DMS53 (cell line): ENCODE results near the gene MAST4.
"Not testable (repeated sequence)": the region's sequence is repeated elsewhere in the genome, so short reads cannot be mapped to it uniquely, and the experiment has no call there.

ENCODE experiments used
- DNase-seq: peaks from one replicate; lab custom pipeline; 2025; lab: John Stamatoyannopoulos, UW

The MAST4 gene

DNA sequence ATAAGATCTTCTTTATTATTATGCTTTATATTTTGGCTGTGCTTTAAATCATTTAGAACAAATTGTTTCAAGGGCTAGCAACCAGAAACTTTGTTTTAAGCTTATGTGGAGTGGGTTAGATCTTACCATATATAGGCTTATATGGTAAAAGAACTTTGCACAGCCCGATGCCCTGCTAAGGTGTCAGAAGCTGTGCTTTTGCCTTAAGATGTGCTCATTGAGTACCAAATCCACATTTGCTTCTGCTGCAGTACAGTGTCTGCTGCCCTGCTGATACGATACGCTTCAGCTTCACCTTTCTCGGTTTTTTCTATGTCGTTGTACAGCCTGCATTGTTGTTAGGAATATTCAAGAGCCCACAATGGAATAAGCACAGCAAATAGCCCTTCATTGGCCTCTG lies 565.6 kb downstream of the MAST4 start:
- no peak for DNase-seq

DNA sequence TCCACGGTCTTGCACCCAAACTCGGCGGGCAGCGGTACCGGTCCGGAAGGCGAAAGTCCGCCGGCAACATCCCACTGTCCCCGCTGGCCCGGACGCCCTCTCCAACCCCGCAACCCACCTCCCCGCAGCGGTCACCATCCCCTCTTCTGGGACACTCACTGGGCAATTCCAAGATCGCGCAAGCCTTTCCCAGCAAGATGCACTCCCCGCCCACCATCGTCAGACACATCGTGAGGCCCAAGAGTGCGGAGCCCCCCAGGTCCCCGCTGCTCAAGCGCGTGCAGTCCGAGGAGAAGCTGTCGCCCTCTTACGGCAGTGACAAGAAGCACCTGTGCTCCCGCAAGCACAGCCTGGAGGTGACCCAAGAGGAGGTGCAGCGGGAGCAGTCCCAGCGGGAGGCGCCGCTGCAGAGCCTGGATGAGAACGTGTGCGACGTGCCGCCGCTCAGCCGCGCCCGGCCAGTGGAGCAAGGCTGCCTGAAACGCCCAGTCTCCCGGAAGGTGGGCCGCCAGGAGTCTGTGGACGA lies 567.1 kb downstream of the MAST4 start:
- DNase-seq: no peak

DNA sequence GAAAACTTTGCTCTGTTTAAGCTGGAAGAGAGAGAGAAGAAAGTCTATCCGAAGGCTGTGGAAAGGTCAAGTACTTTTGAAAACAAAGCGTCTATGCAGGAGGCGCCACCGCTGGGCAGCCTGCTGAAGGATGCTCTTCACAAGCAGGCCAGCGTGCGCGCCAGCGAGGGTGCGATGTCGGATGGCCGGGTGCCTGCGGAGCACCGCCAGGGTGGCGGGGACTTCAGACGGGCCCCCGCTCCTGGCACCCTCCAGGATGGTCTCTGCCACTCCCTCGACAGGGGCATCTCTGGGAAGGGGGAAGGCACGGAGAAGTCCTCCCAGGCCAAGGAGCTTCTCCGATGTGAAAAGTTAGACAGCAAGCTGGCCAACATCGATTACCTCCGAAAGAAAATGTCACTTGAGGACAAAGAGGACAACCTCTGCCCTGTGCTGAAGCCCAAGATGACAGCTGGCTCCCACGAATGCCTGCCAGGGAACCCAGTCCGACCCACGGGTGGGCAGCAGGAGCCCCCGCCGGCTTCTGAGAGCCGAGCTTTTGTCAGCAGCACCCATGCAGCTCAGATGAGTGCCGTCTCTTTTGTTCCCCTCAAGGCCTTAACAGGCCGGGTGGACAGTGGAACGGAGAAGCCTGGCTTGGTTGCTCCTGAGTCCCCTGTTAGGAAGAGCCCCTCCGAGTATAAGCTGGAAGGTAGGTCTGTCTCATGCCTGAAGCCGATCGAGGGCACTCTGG lies 567.8 kb downstream of the MAST4 start:
- DNase-seq: no peak

DNA sequence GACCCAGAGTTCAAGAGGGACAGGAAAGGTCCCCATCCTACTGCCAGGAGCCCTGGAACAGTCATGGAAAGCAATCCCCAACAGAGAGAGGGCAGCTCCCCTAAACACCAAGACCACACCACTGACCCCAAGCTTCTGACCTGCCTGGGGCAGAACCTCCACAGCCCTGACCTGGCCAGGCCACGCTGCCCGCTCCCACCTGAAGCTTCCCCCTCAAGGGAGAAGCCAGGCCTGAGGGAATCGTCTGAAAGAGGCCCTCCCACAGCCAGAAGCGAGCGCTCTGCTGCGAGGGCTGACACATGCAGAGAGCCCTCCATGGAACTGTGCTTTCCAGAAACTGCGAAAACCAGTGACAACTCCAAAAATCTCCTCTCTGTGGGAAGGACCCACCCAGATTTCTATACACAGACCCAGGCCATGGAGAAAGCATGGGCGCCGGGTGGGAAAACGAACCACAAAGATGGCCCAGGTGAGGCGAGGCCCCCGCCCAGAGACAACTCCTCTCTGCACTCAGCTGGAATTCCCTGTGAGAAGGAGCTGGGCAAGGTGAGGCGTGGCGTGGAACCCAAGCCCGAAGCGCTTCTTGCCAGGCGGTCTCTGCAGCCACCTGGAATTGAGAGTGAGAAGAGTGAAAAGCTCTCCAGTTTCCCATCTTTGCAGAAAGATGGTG lies 568.8 kb downstream of the MAST4 start:
- DNase-seq: no peak

DNA sequence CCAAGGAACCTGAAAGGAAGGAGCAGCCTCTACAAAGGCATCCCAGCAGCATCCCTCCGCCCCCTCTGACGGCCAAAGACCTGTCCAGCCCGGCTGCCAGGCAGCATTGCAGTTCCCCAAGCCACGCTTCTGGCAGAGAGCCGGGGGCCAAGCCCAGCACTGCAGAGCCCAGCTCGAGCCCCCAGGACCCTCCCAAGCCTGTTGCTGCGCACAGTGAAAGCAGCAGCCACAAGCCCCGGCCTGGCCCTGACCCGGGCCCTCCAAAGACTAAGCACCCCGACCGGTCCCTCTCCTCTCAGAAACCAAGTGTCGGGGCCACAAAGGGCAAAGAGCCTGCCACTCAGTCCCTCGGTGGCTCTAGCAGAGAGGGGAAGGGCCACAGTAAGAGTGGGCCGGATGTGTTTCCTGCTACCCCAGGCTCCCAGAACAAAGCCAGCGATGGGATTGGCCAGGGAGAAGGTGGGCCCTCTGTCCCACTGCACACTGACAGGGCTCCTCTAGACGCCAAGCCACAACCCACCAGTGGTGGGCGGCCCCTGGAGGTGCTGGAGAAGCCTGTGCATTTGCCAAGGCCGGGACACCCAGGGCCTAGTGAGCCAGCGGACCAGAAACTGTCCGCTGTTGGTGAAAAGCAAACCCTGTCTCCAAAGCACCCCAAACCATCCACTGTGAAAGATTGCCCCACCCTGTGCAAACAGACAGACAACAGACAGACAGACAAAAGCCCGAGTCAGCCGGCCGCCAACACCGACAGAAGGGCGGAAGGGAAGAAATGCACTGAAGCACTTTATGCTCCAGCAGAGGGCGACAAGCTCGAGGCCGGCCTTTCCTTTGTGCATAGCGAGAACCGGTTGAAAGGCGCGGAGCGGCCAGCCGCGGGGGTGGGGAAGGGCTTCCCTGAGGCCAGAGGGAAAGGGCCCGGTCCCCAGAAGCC lies 569.6 kb downstream of the MAST4 start:
- DNase-seq: peak; percentile 10

DNA sequence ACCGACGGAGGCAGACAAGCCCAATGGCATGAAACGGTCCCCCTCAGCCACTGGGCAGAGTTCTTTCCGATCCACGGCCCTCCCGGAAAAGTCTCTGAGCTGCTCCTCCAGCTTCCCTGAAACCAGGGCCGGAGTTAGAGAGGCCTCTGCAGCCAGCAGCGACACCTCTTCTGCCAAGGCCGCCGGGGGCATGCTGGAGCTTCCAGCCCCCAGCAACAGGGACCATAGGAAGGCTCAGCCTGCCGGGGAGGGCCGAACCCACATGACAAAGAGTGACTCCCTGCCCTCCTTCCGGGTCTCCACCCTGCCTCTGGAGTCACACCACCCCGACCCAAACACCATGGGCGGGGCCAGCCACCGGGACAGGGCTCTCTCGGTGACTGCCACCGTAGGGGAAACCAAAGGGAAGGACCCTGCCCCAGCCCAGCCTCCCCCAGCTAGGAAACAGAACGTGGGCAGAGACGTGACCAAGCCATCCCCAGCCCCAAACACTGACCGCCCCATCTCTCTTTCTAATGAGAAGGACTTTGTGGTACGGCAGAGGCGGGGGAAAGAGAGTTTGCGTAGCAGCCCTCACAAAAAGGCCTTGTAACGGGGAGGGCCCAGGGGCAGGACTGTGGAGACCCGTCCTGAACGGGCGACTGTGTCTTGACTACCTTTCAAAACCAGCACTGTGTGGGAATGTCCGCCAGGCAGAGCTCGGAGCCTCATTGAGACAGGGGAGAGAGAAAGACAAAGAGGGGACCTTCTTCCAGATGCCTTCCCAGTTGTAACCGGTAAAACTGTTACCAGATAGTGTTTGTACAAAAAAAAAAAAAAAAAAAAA lies 570.5 kb downstream of the MAST4 start:
- DNase-seq: no peak

DNA sequence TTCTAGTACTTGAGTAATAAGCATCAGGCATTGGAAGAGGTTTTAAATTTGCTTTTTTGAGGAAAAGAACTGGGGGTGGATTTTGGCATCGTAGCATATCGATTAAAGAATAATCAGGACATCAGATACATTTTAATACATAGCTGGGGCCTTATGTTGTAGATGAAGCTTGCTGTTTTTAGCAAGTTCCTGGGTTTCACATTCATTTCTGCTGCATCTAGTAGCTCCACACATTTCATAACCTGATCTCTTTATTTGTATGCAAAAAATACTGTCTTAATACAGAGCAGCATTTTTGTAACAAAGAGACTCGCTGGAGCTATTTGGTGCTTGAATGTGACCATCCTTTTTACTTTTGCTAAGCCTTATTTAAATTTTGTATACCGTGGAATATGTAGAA lies 571.9 kb downstream of the MAST4 start:
- DNase-seq: no peak

DNA sequence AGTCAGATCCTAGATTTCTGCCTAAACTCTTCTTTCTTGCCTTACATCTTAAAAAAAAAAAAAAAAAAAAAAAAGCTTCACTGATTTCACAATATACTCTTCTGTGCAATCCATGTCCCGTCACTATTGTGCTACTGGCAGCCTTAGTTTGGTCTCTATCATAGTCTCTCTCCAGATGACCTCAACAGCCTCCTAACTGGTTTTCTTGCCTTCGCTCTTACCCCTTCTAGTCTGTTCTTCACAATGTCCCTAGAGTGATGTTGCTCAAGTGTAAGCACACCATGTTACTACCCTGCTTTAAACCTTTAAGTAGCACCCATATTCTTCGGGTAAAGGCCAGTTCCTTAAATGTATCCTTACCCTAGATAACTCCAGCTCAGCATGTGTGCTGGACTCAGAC lies 574.6 kb downstream of the MAST4 start:
- DNase-seq: no peak

DNA sequence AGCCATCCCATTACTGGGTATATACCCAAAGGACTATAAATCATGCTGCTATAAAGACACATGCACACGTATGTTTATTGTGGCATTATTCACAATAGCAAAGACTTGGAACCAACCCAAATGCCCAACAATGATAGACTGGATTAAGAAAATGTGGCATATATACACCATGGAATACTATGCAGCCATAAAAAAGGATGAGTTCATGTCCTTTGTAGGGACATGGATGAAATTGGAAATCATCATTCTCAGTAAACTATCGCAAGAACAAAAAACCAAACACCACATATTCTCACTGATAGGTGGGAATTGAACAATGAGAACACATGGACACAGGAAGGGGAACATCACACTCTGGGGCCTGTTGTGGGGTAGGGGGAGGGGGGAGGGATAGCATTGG lies 577.2 kb downstream of the MAST4 start:
- not testable (repeated sequence) for DNase-seq

DNA sequence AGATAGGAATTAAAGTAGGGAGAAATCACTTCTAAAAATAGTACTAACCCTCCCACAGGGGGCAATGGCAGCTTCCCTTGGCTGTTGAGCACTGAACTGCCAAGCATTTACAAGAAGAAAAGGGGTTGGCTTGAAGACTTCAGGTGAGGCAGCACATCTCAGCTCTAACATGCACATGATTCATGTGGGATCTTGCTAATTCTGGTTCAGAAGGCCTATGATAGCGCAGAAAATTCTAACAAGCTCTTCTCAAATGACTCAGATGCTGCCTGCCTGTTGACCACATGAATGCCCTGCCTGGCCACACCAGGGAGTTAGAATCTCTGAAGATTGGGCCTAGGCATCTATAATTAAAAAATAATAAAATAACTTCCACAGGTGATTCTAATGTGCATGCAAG lies 577.8 kb downstream of the MAST4 start:
- DNase-seq: no peak

DNA sequence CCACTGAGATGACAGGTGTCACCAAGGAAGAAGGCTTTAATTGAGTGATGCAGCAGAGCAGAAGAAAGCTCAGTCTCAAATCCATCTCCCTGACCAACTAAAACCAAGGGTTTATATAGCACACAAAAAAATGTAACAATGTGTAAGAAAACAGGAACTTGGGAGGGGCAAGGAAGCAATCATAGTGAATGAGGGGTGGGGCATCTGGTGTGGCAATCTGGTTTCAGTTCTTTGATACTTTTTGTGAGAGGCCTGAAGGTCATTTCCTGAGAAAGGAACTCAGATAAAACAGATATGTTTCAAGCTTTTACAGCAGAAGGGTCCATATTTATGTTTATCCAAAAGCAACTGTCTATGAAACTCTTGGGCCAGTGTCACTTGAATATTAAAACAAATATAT lies 580.7 kb downstream of the MAST4 start:
- DNase-seq: no peak

DNA sequence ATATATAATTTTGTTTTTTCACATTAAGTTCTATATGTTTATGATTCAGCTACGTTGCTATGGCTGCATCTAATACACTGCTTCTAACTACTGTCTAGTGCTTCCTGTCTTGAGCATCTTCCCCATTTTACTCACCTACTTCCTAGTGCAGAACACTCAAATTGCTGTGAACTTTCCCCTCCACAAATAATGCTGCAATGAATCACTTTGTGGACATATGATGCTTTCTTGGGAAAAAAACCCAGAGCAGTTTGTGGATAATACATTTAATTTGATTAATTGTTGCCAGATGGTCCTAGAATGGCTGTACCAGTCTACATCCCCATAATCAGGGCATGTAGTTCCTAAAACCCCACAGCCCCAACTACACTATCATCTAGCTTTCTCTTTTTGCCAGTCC lies 581.9 kb downstream of the MAST4 start:
- no peak for DNase-seq

DNA sequence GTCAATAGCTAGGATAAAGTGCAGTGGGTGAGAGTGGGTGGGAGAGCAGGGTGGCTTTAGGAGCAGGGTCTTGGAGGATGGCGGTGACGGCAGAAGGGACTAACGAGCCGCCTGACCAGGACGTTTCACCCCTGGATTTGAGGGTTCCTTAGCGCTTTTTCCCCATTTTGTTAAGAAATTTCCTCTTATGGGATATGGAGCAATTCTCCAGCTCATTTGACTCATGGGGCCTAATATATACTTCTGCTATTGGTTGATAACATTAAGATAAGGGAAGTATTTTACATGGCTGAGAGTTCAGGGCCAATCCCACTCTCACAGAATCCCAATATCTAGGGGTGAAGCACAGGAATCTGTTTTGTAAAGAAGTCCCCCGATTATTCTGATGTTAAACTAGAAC lies 582.8 kb downstream of the MAST4 start:
- no peak for DNase-seq

DNA sequence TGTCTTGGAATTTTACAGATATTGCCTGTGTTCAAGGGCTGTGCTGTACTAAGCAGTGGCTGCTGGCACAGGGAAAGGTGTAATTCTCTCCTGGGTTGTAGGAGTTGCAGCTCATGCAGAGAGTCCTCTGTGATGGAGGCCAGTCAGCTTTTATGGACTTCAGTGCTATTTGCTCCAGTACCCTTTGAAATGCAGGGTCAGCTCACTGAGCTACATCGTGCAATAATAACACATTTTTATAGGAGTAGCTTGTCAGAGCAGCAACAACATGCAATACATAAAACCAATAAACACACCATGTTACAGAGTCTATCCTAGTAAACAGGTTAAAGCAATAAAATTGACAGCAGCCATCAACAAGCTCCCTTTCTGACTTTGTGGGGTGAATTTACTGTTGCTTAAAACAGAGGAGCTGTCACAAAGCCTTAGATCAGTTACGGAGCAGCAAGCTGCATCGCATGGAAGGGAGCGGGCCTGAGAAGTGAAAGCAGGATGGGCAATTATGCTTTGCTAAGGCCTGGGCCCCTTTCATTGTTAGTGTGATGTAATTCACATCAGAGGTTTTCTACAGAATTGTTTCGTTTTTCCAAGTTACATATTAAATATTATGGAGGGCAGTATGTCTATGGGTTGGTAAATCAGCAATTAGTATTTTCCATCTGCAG lies 583.6 kb downstream of the MAST4 start:
- DNase-seq: no peak

DNA sequence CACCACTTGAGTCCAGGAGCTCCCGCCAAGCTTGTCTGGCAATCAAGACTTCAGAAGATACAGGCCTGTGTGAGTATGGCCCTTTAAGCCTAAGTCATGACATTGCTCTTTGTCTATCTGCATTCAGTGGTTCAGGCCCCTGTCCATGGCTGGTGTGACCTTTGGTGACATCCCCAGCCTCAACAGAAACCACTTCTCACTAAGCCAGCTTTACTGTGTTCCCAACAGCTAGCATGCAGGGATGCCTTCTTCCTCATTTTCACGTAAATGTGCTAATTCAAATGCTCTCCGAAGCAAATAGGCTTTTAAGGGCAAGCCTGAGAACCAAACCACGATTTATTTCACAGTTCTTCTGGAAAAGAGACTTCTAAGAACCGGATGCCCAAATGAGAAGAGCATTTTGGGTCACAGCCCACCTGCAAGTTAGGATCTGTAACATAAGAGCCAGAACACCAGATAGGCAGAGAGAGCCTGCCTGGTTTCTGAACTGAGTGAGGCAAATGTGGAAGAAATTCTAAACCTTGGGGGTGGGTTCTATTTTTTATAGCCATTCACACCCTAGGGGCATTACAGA lies 585.5 kb downstream of the MAST4 start:
- DNase-seq: no peak

DNA sequence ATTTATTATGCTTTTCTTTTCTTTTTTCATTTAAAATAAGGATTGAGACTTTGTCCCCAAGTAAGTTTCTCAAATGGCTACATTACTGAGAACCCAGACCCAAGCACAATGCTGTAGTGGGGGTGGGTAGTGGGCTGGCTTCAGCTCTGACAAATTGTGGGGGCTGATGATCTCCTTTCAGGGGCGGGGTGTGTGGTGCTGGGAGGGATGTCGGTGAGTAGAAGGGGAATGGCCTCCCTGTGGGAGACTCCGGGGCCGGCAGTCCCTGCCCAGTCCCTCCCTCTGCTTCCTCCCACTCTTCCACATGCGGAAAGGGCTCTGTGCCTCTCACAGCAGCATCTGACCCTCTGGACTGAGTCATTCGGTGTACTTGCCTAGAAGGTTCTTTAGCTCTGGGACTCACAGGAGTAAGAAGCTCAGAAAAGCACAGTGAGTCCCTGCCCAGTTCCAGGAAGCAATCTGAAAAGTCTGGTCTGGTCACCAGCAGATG lies 586.2 kb downstream of the MAST4 start:
- no peak for DNase-seq

DNA sequence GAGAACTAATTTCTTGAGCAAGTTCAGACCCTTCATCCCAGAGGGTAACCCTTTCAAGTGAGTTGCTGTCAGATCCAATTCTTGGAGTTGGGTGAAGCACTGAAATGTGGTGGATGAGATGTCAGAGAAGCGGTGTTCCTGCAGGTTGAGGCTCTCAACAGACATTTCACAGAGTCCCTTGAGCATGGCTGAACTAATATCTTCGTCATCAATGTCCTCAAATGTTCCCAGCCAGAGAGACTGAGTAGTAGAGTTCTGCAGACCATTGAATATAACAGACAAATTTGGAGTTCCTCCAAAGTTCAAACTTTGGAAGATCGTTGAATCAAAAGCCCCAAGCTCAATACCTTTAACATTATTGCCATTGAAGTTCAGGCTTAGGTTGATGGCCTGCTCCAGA lies 587.7 kb downstream of the MAST4 start:
- DNase-seq: no peak

DNA sequence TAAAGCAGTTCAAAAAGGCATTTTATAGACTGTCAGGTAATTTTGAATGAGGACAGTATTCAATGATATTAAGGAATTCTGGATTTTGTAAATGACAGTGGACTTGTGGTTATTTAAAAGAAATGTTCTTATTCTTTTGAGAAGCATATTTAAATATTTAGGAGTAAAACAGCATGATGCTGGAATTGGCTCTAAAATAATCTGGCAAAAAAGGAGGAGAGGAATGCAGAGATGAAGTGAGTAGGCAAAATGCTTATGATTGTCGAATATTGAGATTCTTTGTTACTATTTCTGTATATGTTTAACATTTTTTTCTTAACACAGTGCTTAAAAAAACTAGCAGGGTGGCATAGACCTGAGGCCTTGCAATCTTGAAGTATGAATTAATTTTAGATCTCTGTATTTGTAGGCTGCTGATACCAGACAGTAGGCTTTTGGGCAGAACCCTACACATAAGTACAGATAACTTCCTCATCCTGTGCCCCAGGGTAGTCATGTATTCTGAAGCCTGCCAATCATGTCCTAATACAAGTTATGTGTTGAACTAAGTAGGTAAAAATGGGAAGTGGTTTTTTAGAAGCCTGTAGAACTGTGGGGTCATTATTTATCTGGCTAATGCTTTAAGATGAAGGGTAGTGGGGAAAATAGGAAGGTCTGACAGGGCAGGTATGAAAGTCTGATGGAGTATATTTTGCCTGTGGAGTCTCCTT lies 591.0 kb downstream of the MAST4 start:
- DNase-seq: no peak

DNA sequence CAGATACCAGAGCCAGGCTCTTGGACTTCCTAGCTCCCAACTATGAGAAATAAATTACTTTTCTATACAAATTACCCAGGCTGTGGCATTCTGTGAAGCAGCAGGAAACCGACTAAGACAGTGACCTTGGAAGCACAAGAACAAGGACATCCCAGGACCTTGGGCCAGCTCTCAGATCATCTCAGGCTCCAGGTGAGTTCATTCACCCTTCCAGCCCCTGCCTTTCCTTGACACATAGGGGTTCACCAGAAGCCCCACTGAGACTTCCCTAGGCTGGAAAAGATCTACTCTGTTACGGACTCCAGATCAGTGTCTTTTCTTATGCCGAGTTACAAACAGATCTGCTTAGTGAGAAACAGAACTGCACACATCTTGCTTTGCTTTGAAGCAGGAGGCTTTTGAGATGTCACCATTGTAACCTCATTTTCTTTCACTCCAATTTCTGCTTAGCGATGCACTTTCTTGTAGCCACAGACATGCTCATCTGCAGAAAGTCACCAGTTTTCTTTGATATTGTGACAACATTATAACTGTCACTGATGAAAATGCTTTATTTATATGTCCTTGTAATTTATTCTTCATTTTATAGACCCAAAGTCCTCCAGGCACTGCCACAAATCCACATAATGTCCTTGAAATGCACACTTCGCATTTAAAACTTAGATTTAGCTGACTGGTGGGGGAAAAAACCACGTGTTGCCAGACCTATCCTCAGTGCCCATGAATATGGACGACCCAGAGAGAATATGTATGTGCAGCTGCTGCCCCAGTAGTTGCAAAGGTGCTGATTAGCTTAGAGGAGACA lies 592.3 kb downstream of the MAST4 start:
- no peak for DNase-seq
